SU-DHL-6 (cell line): ENCODE measurements around the gene CYYR1.

ENCODE experiments used
- CTCF ChIP-seq: fragments of 200-600 bp; sonication (generic); IDR thresholded peaks from one replicate; pipeline ENCODE4 v1.5.1; 2017; ENCODE audit warnings: antibody characterized with exemption, mild to moderate bottlenecking, low read length, moderate library complexity; ENCODE audit not compliant: insufficient read depth, poor library complexity, severe bottlenecking
- EZH2phosphoT487 ChIP-seq: fragments of 200-600 bp; sonication (generic), shearing (Covaris generic); conservative IDR thresholded peaks from 2 replicates; pipeline ENCODE4 v1.6.1; 2018; ENCODE audit warnings: mild to moderate bottlenecking, antibody characterized with exemption, low read length, moderate library complexity, mixed read lengths

GRCh38 chr21:26441149-26441548 is 131.9 kb downstream of the CYYR1 start:
- no peak for TF ChIP-seq CTCF
- TF ChIP-seq EZH2phosphoT487, result no peak
